Endodermal cell (in vitro differentiated cells): ENCODE data around the gene PIEZO2. TPM values are rescaled to one million over a fixed set of nuclear protein-coding genes. Genes with fewer than 3 reads are reported as not detected.

ENCODE experiments used
- DNase-seq: peaks from one replicate; pipeline ENCODE4 v3.0.0-alpha.2; 2017
- H3K27ac ChIP-seq: 2 replicates; pipeline ENCODE4 v1.5.1; 2013; ENCODE audit warnings: mild to moderate bottlenecking, low read depth, low read length, moderate library complexity
- H3K27me3 ChIP-seq: 2 replicates; pipeline ENCODE4 v1.6.1; 2013; ENCODE audit warnings: mild to moderate bottlenecking, low read length, moderate library complexity; ENCODE audit not compliant: insufficient read depth, control insufficient read depth, poor library complexity, severe bottlenecking
- H3K36me3 ChIP-seq: 2 replicates; pipeline ENCODE4 v1.7.0; 2013; ENCODE audit warnings: mild to moderate bottlenecking, low read length, moderate library complexity; ENCODE audit not compliant: control insufficient read depth, insufficient read depth
- H3K4me1 ChIP-seq: one replicate; pipeline ENCODE4 v1.7.0; 2013; ENCODE audit warnings: low read length; ENCODE audit not compliant: control insufficient read depth, insufficient read depth
- H3K4me3 ChIP-seq: 2 replicates; pipeline ENCODE4 v1.5.1; 2013; ENCODE audit warnings: mild to moderate bottlenecking, low read length, moderate library complexity
- H3K9ac ChIP-seq: 2 replicates; pipeline ENCODE4 v1.6.1; 2013; ENCODE audit warnings: mild to moderate bottlenecking, low read length, moderate library complexity; ENCODE audit not compliant: poor library complexity, severe bottlenecking; ENCODE audit errors: extremely low read depth
- H3K9me3 ChIP-seq: 2 replicates; pipeline ENCODE4 v1.6.1; 2013; ENCODE audit warnings: mild to moderate bottlenecking, low read length, moderate library complexity; ENCODE audit not compliant: control insufficient read depth
- H3K27ac Mint-ChIP-seq: 2 replicates; pipeline ENCODE4 v1.8.0; 2020; ENCODE audit warnings: mixed read lengths
- H3K27me3 Mint-ChIP-seq: 2 replicates; pipeline ENCODE4 v1.8.0; 2021; ENCODE audit warnings: mild to moderate bottlenecking, mixed read lengths; ENCODE audit not compliant: insufficient read depth
- H3K36me3 Mint-ChIP-seq: 2 replicates; pipeline ENCODE4 v1.8.0; 2020; ENCODE audit warnings: low read depth, mixed read lengths
- H3K4me1 Mint-ChIP-seq: 2 replicates; pipeline ENCODE4 v1.8.0; 2020; ENCODE audit warnings: mixed read lengths
- H3K4me3 Mint-ChIP-seq: 2 replicates; pipeline ENCODE4 v1.8.0; 2020; ENCODE audit warnings: mild to moderate bottlenecking, moderate library complexity, mixed read lengths
- H3K9me3 Mint-ChIP-seq: 2 replicates; pipeline ENCODE4 v1.8.0; 2020; ENCODE audit warnings: mild to moderate bottlenecking, mixed read lengths
- WGBS, 2 experiments: methylation state at CpG; one replicate each; pipeline versions ENCODE4 v1.1.5 to v1.1.7; 2013; ENCODE audit warnings: missing lambda C conversion rate in 2 of 2, mixed read lengths in 1 of 2; ENCODE audit not compliant: insufficient coverage in 1 of 2, insufficient read length in 1 of 2; 5-methylcytosine and 5-hydroxymethylcytosine counted together
- total RNA-seq, 2 donors: library from RNA; stranded (reverse); fragmentation: NEBNext Ultra II Directional in 1 of 2; extraction: Animal tissue kit (Norgen Biotek cat#: 25700) in 1 of 2; gene quantifications; 2 replicates in 1 of 2; 3 replicates in 1 of 2; pipeline ENCODE4 v1.2.1, GENCODE V29; 2021
- TF ChIP-seq, protein P1 (sequence below): fragments of 200-600 bp; sonication (generic); conservative IDR thresholded peaks from 2 replicates; pipeline ENCODE4 v1.5.0; 2021; ENCODE audit warnings: antibody characterized with exemption, mild to moderate bottlenecking

PIEZO2 gene
- total RNA-seq, 2 donors from 2014 or later: 7.3 to 12.1 TPM

GRCh38 chr18:10908760-10909159, 240.6 kb downstream of the PIEZO2 start:
- H3K4me1 ChIP-seq: no peaks in the 10 kb centered on the region
- 86 to 88% methylated on average over 5 of the region's 5 CpGs for WGBS, 2 experiments
- Mint-ChIP-seq H3K27ac (no peak overlapping the region), H3K36me3 (no peaks in the 10 kb centered on the region), H3K4me3 (no peak overlapping the region), H3K9me3 (no peaks in the 10 kb centered on the region), H3K4me1 (no peaks in the 10 kb centered on the region), H3K27me3 (no peaks in the 10 kb centered on the region)
- TF ChIP-seq, protein P1, sequence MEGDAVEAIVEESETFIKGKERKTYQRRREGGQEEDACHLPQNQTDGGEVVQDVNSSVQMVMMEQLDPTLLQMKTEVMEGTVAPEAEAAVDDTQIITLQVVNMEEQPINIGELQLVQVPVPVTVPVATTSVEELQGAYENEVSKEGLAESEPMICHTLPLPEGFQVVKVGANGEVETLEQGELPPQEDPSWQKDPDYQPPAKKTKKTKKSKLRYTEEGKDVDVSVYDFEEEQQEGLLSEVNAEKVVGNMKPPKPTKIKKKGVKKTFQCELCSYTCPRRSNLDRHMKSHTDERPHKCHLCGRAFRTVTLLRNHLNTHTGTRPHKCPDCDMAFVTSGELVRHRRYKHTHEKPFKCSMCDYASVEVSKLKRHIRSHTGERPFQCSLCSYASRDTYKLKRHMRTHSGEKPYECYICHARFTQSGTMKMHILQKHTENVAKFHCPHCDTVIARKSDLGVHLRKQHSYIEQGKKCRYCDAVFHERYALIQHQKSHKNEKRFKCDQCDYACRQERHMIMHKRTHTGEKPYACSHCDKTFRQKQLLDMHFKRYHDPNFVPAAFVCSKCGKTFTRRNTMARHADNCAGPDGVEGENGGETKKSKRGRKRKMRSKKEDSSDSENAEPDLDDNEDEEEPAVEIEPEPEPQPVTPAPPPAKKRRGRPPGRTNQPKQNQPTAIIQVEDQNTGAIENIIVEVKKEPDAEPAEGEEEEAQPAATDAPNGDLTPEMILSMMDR: no peak
- DNase-seq: no peak
- H3K9ac ChIP-seq: no peak overlapping the region
- H3K9me3 ChIP-seq: no peaks in the 10 kb centered on the region
- H3K27me3 ChIP-seq: no peaks in the 10 kb centered on the region
- no peak overlapping the region for H3K27ac ChIP-seq
- peaks cover 8% of the 10 kb centered on the region for H3K36me3 ChIP-seq
- no peak overlapping the region for H3K4me3 ChIP-seq

DNA sequence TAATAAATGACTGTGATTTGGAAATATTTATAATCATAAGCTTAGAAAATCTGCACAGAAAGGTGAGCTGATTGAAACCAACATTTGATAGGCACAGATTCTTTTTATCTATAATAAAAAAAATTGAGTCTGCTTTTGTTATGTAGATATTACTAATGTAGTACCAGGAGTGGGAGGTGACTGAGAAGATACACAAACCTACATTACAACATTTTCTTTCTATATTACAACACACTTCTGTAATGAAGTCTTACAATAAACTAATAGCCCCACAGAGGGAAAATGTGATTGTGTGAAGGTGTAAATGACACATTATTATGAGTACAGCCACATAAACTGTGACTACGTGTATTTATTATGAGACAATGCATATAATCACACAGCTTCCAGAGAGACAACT, 241.6 kb downstream of the PIEZO2 start:
- no peaks in the 10 kb centered on the region for H3K27me3 ChIP-seq
- no peak for DNase-seq
- no peaks in the 10 kb centered on the region for H3K4me1 Mint-ChIP-seq
- H3K4me3 ChIP-seq: no peak overlapping the region
- no peak overlapping the region for H3K27ac Mint-ChIP-seq
- H3K9me3 Mint-ChIP-seq: no peaks in the 10 kb centered on the region
- H3K36me3 Mint-ChIP-seq: no peaks in the 10 kb centered on the region
- no peaks in the 10 kb centered on the region for H3K4me1 ChIP-seq
- H3K27ac ChIP-seq: no peak overlapping the region
- no peak overlapping the region for H3K9ac ChIP-seq
- H3K4me3 Mint-ChIP-seq: no peak overlapping the region
- H3K27me3 Mint-ChIP-seq: no peaks in the 10 kb centered on the region
- WGBS, 2 experiments: 83% methylated on average over 1 of the region's 1 CpG; no CpG with 5 or more reads in 1 of the 2 experiments
- TF ChIP-seq, protein P1: no peak
- peaks cover 8% of the 10 kb centered on the region for H3K36me3 ChIP-seq
- H3K9me3 ChIP-seq: no peaks in the 10 kb centered on the region

DNA sequence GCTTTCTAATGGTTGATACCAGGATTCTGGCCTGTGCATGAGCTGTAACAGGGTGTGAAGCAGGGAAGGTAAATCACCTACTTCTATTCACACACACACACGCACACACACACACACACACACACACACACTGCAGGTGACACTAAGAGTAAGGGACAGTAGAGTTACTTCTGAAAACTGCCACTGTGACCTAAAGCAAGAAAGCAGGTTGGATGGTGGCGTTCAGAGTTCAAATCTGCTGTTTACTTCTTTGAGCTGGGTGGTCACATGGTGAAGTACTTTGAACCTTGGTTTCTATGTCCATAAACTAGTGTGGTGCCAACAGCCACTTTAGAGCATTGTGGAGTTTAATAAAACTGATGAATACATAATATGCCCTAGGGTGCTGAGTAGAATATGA, 248.0 kb downstream of the PIEZO2 start:
- H3K27me3 ChIP-seq: no peaks in the 10 kb centered on the region
- peaks cover 3% of the 10 kb centered on the region for H3K4me1 Mint-ChIP-seq
- H3K9me3 ChIP-seq: no peaks in the 10 kb centered on the region
- no peaks in the 10 kb centered on the region for H3K36me3 ChIP-seq
- TF ChIP-seq, protein P1: no peak
- no peaks in the 10 kb centered on the region for H3K27me3 Mint-ChIP-seq
- H3K9ac ChIP-seq: no peak overlapping the region
- no peak overlapping the region for H3K4me3 ChIP-seq
- no peaks in the 10 kb centered on the region for H3K36me3 Mint-ChIP-seq
- no peak overlapping the region for H3K27ac ChIP-seq
- WGBS, 2 experiments: 91 to 100% methylated on average over 1 of the region's 2 CpGs
- no peak overlapping the region for H3K27ac Mint-ChIP-seq
- H3K4me3 Mint-ChIP-seq: no peak overlapping the region
- H3K4me1 ChIP-seq: no peaks in the 10 kb centered on the region
- DNase-seq: no peak
- H3K9me3 Mint-ChIP-seq: no peaks in the 10 kb centered on the region
